Suppressor macrophage treated with lipopolysaccharide for 4 hours (primary cell): ENCODE measurements around the gene RNF19B.
"Not testable (repeated sequence)": the region's sequence is repeated elsewhere in the genome, so short reads cannot be mapped to it uniquely, and the experiment has no call there.

ENCODE experiments used
- DNase-seq: peaks from one replicate; pipeline ENCODE4 v3.0.0-alpha.2; 2020

The RNF19B gene

DNA sequence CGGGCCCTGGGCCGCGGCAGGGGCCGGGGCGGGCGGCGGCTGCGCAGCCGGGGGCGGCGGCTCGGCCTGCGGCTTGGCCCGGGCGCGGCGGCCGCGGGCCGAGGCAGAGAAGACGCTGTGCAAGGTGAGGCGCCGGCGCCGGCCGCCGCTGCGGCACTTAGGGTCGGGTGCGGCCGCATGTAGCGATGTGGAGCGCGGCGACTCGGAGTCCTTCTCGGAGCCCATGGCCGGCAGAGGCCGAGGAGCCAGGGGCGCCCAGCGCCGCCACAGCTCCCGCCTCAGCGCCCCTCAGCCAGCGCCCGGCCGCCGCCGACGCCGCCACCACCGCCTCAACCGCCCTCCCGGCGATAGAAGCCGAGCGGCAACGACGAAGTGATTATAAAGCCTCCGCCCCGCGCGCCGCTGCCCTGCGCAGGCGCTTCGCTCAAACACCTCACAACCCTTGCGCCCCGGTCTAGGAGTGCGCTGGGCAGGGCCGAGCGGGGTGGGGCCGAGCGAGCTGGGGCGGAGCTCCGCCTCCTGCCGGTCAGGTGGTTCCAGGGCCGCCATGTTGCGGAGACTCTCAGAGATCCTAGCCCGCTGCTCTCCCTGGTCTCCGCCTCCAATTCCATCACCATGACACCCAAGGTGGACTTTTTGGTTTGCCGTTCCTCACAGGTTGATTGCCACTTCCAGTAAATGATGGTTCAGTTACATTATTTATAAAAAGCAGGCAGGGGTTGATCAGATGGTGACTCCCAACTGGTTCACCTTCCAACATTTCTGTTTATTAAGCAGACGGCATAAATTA, at the start of gene RNF19B:
Gene RNF19B, minus strand, starts transcription at position 349 of the 790 bp plus-strand sequence. Its CDS starts 124 bp downstream, at position 225.
- peak; percentile 99 for DNase-seq

- no peak for DNase-seq
Measured at GRCh38 chr1:33013791-33014190, 49.2 kb upstream of the RNF19B start.

DNA sequence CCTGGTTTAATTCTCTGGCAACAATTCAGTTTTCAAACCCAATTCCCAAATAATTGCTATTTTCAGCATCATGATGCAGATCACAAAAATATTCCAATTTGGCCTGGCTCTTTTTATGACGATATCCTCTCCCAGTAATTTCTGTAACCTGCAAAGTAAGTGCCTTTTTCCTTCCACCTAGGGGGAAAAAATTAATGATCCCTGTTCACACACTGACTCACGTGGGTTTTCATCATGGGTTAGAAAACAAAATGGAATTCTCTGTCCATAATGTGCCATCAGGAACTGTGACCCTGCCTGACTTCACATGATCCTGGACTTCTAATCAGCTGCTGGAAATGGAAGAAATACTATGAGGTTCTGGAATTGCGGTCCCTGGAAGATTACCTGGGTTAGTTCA, 47.6 kb upstream of the RNF19B start:
- no peak for DNase-seq

- DNase-seq, result peak; percentile 80
Measured at GRCh38 chr1:33010932-33011731, 46.5 kb upstream of the RNF19B start.

GRCh38 chr1:33009561-33009960, 45.0 kb upstream of the RNF19B start:
- DNase-seq, result no peak

- no peak for DNase-seq
Measured at GRCh38 chr1:33008051-33008914, 43.7 kb upstream of the RNF19B start.

DNA sequence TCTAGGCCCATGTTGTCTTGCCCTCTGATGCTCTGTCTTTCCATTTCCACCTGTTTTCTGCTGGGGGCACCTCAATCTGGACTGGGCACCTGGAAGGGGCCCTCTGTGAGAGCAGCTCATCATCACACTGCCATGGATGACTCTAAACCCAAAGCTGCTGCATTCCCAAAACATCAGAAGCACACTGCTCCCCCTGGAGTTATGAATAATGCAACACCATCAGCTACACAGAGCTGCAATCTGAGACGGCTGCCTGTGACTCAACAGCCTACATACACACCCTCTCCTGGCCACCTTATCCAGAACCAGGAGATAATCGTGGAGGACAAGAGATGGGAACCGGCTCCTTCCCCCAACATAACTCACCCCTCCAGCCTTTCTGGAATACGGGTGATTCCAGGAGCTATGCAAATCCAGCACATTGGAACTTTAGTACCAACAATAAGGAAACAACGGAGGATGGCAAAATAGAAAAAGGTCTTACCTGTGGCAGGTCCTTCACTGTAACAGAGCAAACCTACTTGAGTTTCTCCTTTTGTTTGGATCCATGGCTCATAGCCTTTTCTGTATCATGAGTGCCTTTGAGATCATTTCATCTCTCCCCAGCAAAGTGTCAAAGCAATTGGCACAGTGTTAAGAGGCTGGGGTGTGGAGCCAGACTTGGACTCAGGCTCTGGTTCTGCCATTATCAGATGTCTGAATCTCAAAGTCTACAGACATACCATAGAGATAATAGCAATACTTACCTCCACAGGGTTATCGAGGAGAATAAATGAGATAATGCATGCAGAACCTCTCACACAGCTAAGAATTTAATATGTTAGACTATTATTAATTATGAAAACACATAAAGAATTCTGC, 42.8 kb upstream of the RNF19B start:
- peak; percentile 74 for DNase-seq

DNA sequence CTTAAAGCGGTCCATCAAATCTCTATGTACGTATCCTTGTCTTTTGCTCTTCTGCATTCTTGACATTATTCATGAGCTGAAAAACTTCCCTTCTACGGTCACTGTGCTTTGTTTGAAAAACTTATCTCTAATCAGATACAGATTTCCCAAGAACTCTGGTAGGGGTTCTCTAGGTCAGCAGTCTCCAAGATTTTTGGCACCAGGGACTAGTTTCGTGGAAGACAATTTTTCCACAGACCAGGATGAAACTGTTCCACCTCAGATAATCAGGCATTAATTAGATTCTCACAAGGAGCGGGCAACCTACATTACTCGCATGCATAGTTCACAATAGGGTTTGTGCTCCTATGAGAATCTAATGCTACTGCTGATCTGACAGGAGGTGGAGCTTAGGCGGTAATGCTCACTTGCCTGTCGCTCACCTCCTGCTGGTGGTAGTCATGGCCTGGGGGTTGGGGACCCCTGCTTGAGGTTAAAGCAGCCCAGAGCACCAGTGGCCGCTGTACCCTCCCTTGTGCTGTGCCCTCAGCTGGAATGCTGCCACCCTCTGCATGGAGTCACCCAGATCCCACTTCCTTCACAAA, 41.3 kb upstream of the RNF19B start:
- no peak for DNase-seq

DNA sequence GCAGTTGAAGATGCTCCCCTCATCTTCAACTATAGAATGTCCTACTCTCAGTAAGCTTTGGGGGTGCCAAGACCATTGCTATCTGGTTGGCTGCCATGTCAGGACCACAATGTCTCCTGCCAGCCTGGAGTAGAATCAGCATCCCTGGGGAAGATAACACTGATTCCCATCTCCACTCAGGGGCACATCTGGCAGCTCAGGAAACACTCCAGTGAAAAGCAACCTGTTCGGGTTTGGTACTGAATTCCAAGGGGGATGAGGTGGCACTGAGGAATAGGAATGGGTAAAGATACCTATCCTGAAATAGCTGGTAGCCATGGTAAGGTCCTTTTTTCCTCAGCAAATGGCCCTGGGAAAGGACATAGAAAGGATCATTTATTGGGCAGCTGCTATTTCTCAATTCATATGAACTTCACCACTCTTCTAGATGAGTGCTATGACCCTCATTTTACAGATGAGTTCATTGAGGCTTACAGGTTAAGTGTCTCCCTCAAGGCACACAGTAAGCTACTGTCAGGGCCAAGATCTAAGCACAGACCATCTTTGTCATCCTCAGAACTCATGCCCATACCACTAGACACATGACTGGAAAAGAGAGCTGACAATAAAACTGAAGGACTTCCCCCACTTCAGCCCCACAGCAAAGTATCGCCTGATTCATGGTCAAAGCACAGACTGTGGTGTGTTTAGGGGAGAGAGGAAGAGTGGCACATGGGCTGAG, 40.7 kb upstream of the RNF19B start:
- peak; percentile 55 for DNase-seq

DNA sequence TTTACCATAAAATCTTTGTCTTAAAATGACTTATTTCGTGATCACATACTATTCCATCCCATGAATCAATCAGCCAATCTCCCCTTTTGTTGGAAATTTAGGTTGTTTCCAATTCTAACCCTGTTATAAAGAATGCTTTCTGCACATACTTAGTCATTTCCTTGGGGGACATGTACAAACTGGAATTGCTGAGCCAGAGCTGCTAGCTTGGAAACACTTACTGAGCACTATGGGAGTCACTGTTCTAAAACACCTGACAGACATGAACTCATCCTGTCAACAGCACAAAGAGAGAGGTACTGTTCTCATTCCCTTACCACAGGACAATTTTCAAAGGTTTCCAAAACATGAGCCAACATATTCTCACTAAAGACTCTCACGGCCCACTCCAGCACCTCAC, 40.0 kb upstream of the RNF19B start:
- DNase-seq, result peak; percentile 56

GRCh38 chr1:33003657-33004056, 39.0 kb upstream of the RNF19B start:
- DNase-seq, result no peak

GRCh38 chr1:33002006-33002405, 37.4 kb upstream of the RNF19B start:
- DNase-seq, result no peak

DNA sequence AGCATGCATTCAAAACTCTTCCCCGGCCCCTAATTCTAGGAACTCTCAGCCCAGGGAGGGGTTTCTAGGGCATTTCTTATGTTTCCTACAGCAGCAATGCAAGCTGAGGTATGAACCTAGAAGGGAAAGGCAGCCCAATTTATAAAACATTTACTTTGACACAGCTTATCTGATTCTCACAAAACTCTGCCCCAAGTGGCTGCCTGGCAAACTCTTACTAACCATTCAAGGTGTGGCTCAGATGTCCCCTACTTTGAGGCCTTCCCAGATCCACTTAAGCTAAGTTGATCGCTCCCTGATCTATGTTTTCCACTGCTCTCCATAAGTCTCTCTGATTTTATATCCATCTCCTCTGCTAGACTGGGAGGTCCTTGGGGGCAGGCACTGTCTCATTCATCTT, 36.7 kb upstream of the RNF19B start:
- no peak for DNase-seq

- no peak for DNase-seq
Measured at GRCh38 chr1:33000427-33001026, 35.9 kb upstream of the RNF19B start.

DNA sequence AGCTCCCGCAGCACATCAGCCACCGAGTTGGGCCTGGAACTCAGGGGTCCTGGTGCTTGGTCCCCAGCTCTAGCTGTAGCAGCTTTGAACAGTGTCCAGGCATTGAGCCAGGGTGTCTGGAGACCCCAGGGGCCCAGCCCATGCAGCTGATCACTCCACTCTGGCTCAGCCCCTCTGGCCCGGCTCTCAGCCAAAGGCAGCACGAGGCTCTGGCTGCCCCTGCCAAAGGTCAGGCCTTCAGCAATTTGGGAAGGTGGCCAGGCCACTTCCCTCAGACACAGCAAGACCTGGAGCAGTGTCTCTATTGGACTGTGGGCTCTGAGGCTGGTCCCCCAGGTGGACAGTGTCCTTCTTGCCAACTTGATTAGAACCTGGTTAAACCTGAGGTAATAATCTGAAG, 34.4 kb upstream of the RNF19B start:
- no peak for DNase-seq

GRCh38 chr1:32998064-32998463, 33.5 kb upstream of the RNF19B start:
- no peak for DNase-seq

- peak; percentile 55 for DNase-seq
Measured at GRCh38 chr1:32997381-32997891, 32.8 kb upstream of the RNF19B start.

DNA sequence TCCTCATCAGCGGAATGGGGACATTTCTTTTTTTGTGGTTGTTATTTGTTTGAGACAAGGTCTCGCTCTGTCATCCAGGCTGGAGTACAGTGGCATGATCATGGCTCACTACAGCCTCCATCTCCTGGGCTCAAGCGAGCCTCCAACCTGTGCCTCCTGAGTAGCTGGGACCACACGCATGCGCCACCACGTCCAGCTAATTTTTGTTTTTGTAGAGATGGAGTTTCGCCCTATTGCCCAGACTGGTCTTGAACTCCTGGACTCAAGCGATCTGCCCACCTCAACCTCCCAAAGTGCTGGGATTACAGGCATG, 28.7 kb upstream of the RNF19B start:
- DNase-seq, result not testable (repeated sequence)

GRCh38 chr1:32992489-32993323, 28.1 kb upstream of the RNF19B start:
- peak; percentile 98 for DNase-seq
